Loucy (cell line): ENCODE results near the gene ST14.

ENCODE experiments used
- H2AFZ ChIP-seq: fragments of 200-600 bp; sonication (generic); 2 replicates; pipeline ENCODE4 v1.6.0; 2016; ENCODE audit warnings: antibody characterized with exemption, mild to moderate bottlenecking, low read length, moderate library complexity
- H3F3A ChIP-seq: fragments of 200-600 bp; 2 replicates; pipeline ENCODE4 v1.6.0; 2016; ENCODE audit warnings: antibody characterized with exemption, low read depth, mild to moderate bottlenecking
- H3K27me3 ChIP-seq: fragments of 200-600 bp; sonication (generic); 2 replicates; pipeline ENCODE4 v1.6.1; 2014; ENCODE audit warnings: low read length, mild to moderate bottlenecking; ENCODE audit not compliant: insufficient read depth, poor library complexity, severe bottlenecking
- H3K36me3 ChIP-seq: fragments of 200-600 bp; sonication (generic); 2 replicates; pipeline ENCODE4 v1.6.1; 2016; ENCODE audit warnings: low read length; ENCODE audit not compliant: insufficient read depth
- H3K4me1 ChIP-seq: fragments of 200-600 bp; sonication (generic); 2 replicates; pipeline ENCODE4 v1.5.1; 2014; ENCODE audit warnings: low read length, mild to moderate bottlenecking; ENCODE audit not compliant: insufficient read depth, poor library complexity, severe bottlenecking
- H3K4me2 ChIP-seq: fragments of 200-600 bp; sonication (generic); 2 replicates; pipeline ENCODE4 v1.6.0; 2014; ENCODE audit warnings: antibody characterized with exemption, low read length, low read depth, mild to moderate bottlenecking; ENCODE audit not compliant: poor library complexity, severe bottlenecking
- H3K4me3 ChIP-seq: fragments of 200-600 bp; sonication (generic); 2 replicates; pipeline ENCODE4 v1.5.1; 2014; ENCODE audit warnings: low read length, mild to moderate bottlenecking, mixed read lengths; ENCODE audit not compliant: poor library complexity, severe bottlenecking
- H3K79me2 ChIP-seq: fragments of 200-600 bp; sonication (generic); 2 replicates; pipeline ENCODE4 v1.6.1; 2014; ENCODE audit warnings: low read length; ENCODE audit not compliant: insufficient read depth
- H3K9ac ChIP-seq: fragments of 200-600 bp; sonication (generic); 2 replicates; pipeline ENCODE4 v1.6.0; 2014; ENCODE audit warnings: mild to moderate bottlenecking, low read depth, low read length, moderate library complexity; ENCODE audit not compliant: poor library complexity, severe bottlenecking
- H3K9me2 ChIP-seq: fragments of 200-600 bp; sonication (generic); replicated peaks from 2 replicates; pipeline ENCODE4 v1.6.1; 2016; ENCODE audit warnings: low read depth, low read length, mixed read lengths
- H3K9me3 ChIP-seq: fragments of 200-600 bp; sonication (generic); 2 replicates; pipeline ENCODE4 v1.6.1; 2014; ENCODE audit warnings: mild to moderate bottlenecking, antibody characterized with exemption, low read length, low read depth; ENCODE audit not compliant: insufficient read depth
- H4K20me1 ChIP-seq: fragments of 200-600 bp; sonication (generic); 2 replicates; pipeline ENCODE4 v1.6.0; 2014; ENCODE audit warnings: antibody characterized with exemption, low read length, mild to moderate bottlenecking; ENCODE audit not compliant: insufficient read depth, poor library complexity, severe bottlenecking
- CTCF ChIP-seq: fragments of 200-600 bp; sonication (generic); conservative IDR thresholded peaks from 2 replicates; pipeline ENCODE4 v1.5.1; 2014; ENCODE audit warnings: mild to moderate bottlenecking, antibody characterized with exemption, low read length
- EZH2phosphoT487 ChIP-seq: fragments of 200-600 bp; IDR thresholded peaks from 2 replicates; pipeline ENCODE4 v1.6.1; 2018; ENCODE audit warnings: antibody characterized with exemption, mild to moderate bottlenecking, moderate library complexity, borderline replicate concordance

Gene ST14

GRCh38 chr11:130141561-130142341 lies 17.8 kb upstream of the ST14 start:
- TF ChIP-seq EZH2phosphoT487 (no peak), CTCF (no peak)
- Histone ChIP-seq H3K36me3 (peaks cover 73% of the 10 kb centered on the region; the same call in 1 of the 2 replicates), H3K9ac (no peak overlapping the region), H3K9me2 (no peaks in the 10 kb centered on the region), H3K4me1 (peaks cover 8% of the 10 kb centered on the region), H3K79me2 (no peaks in the 10 kb centered on the region), H3F3A (no peaks in the 10 kb centered on the region), H2AFZ (no peak overlapping the region), H3K4me3 (no peak overlapping the region), H4K20me1 (no peaks in the 10 kb centered on the region), H3K27me3 (no peaks in the 10 kb centered on the region), H3K9me3 (no peaks in the 10 kb centered on the region), H3K4me2 (no peak overlapping the region)

GRCh38 chr11:130144141-130144540 lies 15.4 kb upstream of the ST14 start:
- Histone ChIP-seq H3K9me3 (no peaks in the 10 kb centered on the region), H3K36me3 (peaks cover 56% of the 10 kb centered on the region; the same call in 1 of the 2 replicates), H3K4me3 (no peak overlapping the region), H3K27me3 (no peaks in the 10 kb centered on the region), H2AFZ (no peak overlapping the region), H3F3A (no peaks in the 10 kb centered on the region), H3K9me2 (no peaks in the 10 kb centered on the region), H3K79me2 (no peaks in the 10 kb centered on the region), H3K4me1 (peaks cover 17% of the 10 kb centered on the region), H3K9ac (no peak overlapping the region), H3K4me2 (no peak overlapping the region), H4K20me1 (no peaks in the 10 kb centered on the region)
- TF ChIP-seq EZH2phosphoT487 = no peak
- no peak for TF ChIP-seq CTCF

GRCh38 chr11:130144861-130145281 lies 14.7 kb upstream of the ST14 start:
- Histone ChIP-seq H3K36me3 (peaks cover 48% of the 10 kb centered on the region; the same call in 1 of the 2 replicates), H3K9ac (no peak overlapping the region), H3K4me3 (no peak overlapping the region), H3K27me3 (no peaks in the 10 kb centered on the region), H3K79me2 (no peaks in the 10 kb centered on the region), H3K4me1 (peaks cover 17% of the 10 kb centered on the region), H3K9me2 (no peaks in the 10 kb centered on the region), H3F3A (no peaks in the 10 kb centered on the region), H3K4me2 (no peak overlapping the region), H3K9me3 (no peaks in the 10 kb centered on the region), H4K20me1 (no peaks in the 10 kb centered on the region), H2AFZ (no peak overlapping the region)
- TF ChIP-seq EZH2phosphoT487 (no peak), CTCF (no peak)
